Thoracic aorta (tissue), 2 donors: ENCODE results near the gene SPI1. TPM values are rescaled to one million over a fixed set of nuclear protein-coding genes. Genes with fewer than 3 reads are reported as not detected.
"Not testable (repeated sequence)": the region's sequence is repeated elsewhere in the genome, so short reads cannot be mapped to it uniquely, and the experiment has no call there.

ENCODE experiments used
- ATAC-seq: fragments of 150-250 bp; one replicate; pipeline ENCODE4 v1.8.0; 2017; ENCODE audit warnings: low read depth; ENCODE audit not compliant: insufficient number of reproducible peaks, low FRiP score
- DNase-seq: peaks from one replicate; pipeline ENCODE4 v3.0.0-alpha.2; 2020; ENCODE audit warnings: low spot score
- H3K27ac ChIP-seq, 2 donors: fragments of 200-600 bp; sonication (generic); 1 replicate in 1 of 2; 2 replicates in 1 of 2; pipeline ENCODE4 v1.5.1; 2016; ENCODE audit warnings: mild to moderate bottlenecking in 2 of 2, moderate library complexity in 2 of 2
- H3K27me3 ChIP-seq: fragments of 200-600 bp; sonication (generic); replicated peaks from 2 replicates; pipeline ENCODE4 v1.6.0; 2016; ENCODE audit warnings: mild to moderate bottlenecking; ENCODE audit not compliant: insufficient read depth
- H3K36me3 ChIP-seq: fragments of 200-600 bp; sonication (generic); one replicate; pipeline ENCODE4 v1.5.1; 2016
- H3K4me1 ChIP-seq, 2 donors: fragments of 200-600 bp; sonication (generic); 1 replicate in 1 of 2; 2 replicates in 1 of 2; pipeline versions ENCODE4 v1.5.1 to v1.6.0; 2016; ENCODE audit warnings: low read depth in 2 of 2, mild to moderate bottlenecking in 1 of 2; ENCODE audit not compliant: control insufficient read depth in 1 of 2
- H3K4me3 ChIP-seq: fragments of 200-600 bp; sonication (generic); 2 replicates; pipeline ENCODE4 v1.5.1; 2016; ENCODE audit warnings: mild to moderate bottlenecking
- H3K9me3 ChIP-seq: fragments of 200-600 bp; sonication (generic); 2 replicates; pipeline ENCODE4 v1.5.1; 2016
- total RNA-seq, 2 donors: library from RNA; depleted of rRNA; stranded (reverse); fragments of >200 nt; gene quantifications; one replicate each; pipeline versions ENCODE4 v1.1.0 to v1.2.3, GENCODE V29; 2016
- TF ChIP-seq, protein P1 (sequence below): fragments of 200-600 bp; sonication (generic); IDR thresholded peaks from one replicate; pipeline ENCODE4 v1.5.1; 2019; ENCODE audit warnings: antibody characterized with exemption

Gene SPI1
- total RNA-seq, 2 donors from 2014 or later, result 35.0 to 44.4 TPM

GRCh38 chr11:47338396-47339241 lies 39.7 kb downstream of the SPI1 start:
- TF ChIP-seq, protein P1, sequence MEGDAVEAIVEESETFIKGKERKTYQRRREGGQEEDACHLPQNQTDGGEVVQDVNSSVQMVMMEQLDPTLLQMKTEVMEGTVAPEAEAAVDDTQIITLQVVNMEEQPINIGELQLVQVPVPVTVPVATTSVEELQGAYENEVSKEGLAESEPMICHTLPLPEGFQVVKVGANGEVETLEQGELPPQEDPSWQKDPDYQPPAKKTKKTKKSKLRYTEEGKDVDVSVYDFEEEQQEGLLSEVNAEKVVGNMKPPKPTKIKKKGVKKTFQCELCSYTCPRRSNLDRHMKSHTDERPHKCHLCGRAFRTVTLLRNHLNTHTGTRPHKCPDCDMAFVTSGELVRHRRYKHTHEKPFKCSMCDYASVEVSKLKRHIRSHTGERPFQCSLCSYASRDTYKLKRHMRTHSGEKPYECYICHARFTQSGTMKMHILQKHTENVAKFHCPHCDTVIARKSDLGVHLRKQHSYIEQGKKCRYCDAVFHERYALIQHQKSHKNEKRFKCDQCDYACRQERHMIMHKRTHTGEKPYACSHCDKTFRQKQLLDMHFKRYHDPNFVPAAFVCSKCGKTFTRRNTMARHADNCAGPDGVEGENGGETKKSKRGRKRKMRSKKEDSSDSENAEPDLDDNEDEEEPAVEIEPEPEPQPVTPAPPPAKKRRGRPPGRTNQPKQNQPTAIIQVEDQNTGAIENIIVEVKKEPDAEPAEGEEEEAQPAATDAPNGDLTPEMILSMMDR, result no peak
- Histone ChIP-seq H3K4me3 (no peak overlapping the region), H3K36me3 (no peaks in the 10 kb centered on the region), H3K27me3 (no peaks in the 10 kb centered on the region), H3K4me1 (no peaks in the 10 kb centered on the region), H3K9me3 (no peaks in the 10 kb centered on the region), H3K27ac (no peak overlapping the region)
- DNase-seq (no peak), ATAC-seq (no peak)

DNA sequence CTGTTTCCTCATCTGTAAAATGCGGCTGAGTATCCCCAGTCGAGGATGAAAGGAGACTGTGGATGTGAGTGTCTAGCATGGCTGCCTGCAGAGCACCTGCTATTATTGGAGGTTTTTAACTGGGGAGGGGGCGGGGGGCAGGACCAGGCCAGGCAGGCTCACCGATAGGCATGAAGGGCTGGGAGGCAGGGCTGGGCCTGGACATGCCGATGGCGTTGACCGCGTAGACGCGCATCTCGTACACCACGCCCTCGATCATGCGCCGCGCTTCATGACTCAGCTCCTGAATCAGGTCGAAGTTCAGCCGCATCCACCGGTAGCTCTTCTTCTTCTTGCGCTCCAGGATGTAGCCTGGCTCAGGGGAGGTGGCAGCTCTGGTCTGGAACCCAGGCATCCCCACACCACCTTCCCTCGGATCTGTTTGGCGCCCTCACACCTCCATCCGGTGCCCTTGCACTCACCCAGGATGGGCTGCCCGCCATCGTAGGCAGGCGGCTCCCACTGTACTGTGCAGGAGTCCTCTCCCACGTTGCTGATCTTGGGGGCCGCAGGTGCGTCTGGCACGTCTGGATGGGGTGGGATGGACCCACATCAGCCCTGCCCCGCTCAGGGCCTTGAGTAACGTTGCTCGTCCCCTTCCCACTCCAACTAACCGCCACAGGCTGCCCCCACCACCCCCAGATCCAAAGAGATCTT lies 41.0 kb downstream of the SPI1 start:
- Histone ChIP-seq H3K27ac (no peak overlapping the region), H3K9me3 (no peaks in the 10 kb centered on the region), H3K36me3 (no peaks in the 10 kb centered on the region), H3K4me3 (no peak overlapping the region), H3K4me1 (no peaks in the 10 kb centered on the region), H3K27me3 (no peaks in the 10 kb centered on the region)
- TF ChIP-seq, protein P1, result no peak
- ATAC-seq, result no peak
- DNase-seq, result no peak

- TF ChIP-seq, protein P1, result no peak
- no peaks in the 10 kb centered on the region for H3K27me3 ChIP-seq
- no peak for DNase-seq
Observed at GRCh38 chr11:47336595-47336994, 41.8 kb downstream of the SPI1 start.

GRCh38 chr11:47335733-47336132 lies 42.6 kb downstream of the SPI1 start:
- Histone ChIP-seq H3K36me3 (no peaks in the 10 kb centered on the region), H3K9me3 (no peaks in the 10 kb centered on the region), H3K27ac (no peak overlapping the region), H3K27me3 (no peaks in the 10 kb centered on the region), H3K4me3 (no peak overlapping the region), H3K4me1 (no peaks in the 10 kb centered on the region)
- TF ChIP-seq, protein P1, result no peak
- ATAC-seq (no peak), DNase-seq (no peak)

More at GRCh38 chr11:47336595-47336994, 41.8 kb downstream of the SPI1 start:
- ATAC-seq, result no peak
- Histone ChIP-seq H3K36me3 (no peaks in the 10 kb centered on the region), H3K4me3 (no peak overlapping the region), H3K27ac (no peak overlapping the region), H3K9me3 (no peaks in the 10 kb centered on the region), H3K4me1 (no peaks in the 10 kb centered on the region)

DNA sequence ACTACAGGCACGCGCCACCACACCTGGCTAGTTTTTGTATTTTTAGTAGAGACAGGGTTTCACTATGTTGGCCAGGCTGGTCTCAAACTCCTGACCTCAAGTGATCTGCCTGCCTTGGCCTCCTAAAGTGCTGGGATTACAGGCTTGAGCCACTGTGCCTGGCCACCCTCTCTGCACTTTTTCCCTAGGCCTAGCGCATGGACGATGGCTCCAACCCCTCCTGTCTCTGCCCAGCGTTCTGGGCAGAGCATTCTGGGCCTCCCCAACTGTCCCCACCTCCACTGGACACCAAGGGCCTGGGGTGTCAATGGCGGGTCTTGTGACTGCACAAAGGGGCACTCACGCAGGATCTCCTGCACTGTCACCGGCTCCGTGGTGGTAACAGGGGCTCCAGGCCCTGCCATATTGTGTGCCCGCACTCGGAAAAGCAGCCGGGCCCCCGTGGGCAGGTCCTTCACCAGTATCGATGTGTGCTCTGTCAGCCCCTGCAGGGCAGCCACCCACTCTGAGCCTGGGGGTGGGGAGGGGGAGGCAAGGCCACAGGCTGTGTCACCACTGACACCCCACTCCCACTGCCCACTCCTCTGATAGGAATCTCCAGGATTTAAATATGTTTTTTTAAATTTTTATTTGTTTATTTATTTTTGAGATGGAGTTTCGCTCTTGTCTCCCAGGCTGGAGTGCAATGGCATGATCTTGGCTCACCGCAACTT lies 43.5 kb downstream of the SPI1 start:
- not testable (repeated sequence) for H3K36me3 ChIP-seq, DNase-seq, ATAC-seq, H3K9me3 ChIP-seq, H3K4me3 ChIP-seq, H3K27me3 ChIP-seq, H3K4me1 ChIP-seq, H3K27ac ChIP-seq
